Measurements from ENCODE around the gene MALT1. TPM values are rescaled to one million over a fixed set of nuclear protein-coding genes. Genes with fewer than 3 reads are reported as not detected.

The MALT1 gene
- polyA plus RNA-seq, 1 experiment, result 11.4 TPM

DNA sequence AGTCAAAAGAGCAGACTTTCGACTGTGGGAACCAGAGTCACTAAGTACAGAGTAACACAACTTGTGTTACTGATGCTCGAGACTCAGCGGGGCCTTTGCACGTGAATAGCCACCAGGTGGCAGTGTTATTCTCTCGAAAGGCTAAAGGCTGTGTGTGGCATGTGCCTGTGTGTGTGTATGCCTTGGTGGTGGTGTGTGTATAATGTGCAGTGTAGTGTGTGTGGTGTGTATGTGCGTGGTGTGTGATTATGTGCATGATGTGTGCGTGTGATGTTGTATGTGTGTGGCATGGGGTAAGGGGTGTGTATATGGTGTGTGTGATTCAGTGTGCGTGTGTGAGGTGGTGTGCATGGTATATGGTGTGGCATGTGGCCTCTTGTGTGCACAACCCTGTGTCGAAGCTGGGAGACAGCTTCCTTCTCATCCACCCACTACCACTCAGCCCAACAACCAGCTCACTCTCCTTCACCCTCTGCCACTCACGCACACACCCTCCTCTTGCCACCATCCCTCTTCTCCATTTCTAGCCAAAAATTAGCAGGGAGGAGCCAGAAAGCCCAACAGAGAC, 110.4 kb downstream of the MALT1 start:
- Histone ChIP-seq H3K27me3 (ENCODE audit: control insufficient read depth, insufficient read depth, low read length) (no peaks in the 10 kb centered on the region), H3K4me3 (ENCODE audit: low read depth, low read length) (no peak overlapping the region), H3K36me3 (ENCODE audit: control insufficient read depth, insufficient read depth, low read length) (no peaks in the 10 kb centered on the region; the same call in 1 of the 2 replicates)
- POLR2A ChIA-PET, result no interaction called here
- CTCF ChIA-PET, result interaction anchor here (0.6 to 25.6 kb wide), 14 partner anchors 9 to 296 kb away, joined by 3 to 703 read pairs (median 4); no protein-coding TSS in a partner anchor
- DNase-seq (ENCODE audit: low read depth), result no peak
- TF ChIP-seq, protein P1, sequence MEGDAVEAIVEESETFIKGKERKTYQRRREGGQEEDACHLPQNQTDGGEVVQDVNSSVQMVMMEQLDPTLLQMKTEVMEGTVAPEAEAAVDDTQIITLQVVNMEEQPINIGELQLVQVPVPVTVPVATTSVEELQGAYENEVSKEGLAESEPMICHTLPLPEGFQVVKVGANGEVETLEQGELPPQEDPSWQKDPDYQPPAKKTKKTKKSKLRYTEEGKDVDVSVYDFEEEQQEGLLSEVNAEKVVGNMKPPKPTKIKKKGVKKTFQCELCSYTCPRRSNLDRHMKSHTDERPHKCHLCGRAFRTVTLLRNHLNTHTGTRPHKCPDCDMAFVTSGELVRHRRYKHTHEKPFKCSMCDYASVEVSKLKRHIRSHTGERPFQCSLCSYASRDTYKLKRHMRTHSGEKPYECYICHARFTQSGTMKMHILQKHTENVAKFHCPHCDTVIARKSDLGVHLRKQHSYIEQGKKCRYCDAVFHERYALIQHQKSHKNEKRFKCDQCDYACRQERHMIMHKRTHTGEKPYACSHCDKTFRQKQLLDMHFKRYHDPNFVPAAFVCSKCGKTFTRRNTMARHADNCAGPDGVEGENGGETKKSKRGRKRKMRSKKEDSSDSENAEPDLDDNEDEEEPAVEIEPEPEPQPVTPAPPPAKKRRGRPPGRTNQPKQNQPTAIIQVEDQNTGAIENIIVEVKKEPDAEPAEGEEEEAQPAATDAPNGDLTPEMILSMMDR (IDR thresholded peaks at IDR 0.05; ENCODE audit: insufficient read depth, low read depth, low read length), result peak; percentile 80

DNA sequence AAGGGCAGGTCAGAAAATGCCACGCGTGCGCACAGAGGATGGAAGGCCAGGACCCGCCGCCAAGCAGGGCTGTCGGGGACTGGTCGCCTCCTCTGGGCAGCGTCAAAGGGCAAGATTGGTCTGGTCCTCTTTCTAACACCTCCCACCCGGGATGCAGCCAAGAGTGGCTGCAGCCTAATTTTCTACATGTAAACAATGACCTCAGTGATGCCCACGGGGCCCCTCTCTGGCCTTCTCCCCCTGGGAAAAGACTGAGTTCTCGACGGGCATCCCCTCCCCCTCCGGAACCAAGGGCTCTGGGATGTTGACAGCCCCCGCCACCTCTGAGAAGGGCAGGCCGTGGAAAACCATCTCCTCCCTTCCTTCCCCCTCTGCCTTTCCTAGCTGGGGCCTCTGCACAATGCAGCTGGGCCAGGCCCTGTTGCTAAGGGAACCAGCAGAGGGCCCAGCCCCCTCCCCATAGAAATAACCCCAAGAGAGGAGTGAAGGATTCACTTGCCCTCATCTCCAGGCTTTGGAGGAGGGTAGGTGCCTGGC, 113.4 kb downstream of the MALT1 start:
- H3K4me3 ChIP-seq (ENCODE audit: low read depth, low read length), result no peak overlapping the region
- CTCF ChIA-PET, result interaction anchor here (0.8 to 25.6 kb wide), 8 partner anchors 14 to 280 kb away, joined by 3 to 703 read pairs (median 4); partner anchors contain the start of gene ZNF532
- POLR2A ChIA-PET, result no interaction called here
- H3K36me3 ChIP-seq (ENCODE audit: control insufficient read depth, insufficient read depth, low read length), result no peaks in the 10 kb centered on the region
- TF ChIP-seq, protein P1 (IDR thresholded peaks at IDR 0.05; ENCODE audit: insufficient read depth, low read depth, low read length), result no peak
- no peaks in the 10 kb centered on the region for H3K27me3 ChIP-seq (ENCODE audit: control insufficient read depth, insufficient read depth, low read length)
- no peak for DNase-seq (ENCODE audit: low read depth)

DNA sequence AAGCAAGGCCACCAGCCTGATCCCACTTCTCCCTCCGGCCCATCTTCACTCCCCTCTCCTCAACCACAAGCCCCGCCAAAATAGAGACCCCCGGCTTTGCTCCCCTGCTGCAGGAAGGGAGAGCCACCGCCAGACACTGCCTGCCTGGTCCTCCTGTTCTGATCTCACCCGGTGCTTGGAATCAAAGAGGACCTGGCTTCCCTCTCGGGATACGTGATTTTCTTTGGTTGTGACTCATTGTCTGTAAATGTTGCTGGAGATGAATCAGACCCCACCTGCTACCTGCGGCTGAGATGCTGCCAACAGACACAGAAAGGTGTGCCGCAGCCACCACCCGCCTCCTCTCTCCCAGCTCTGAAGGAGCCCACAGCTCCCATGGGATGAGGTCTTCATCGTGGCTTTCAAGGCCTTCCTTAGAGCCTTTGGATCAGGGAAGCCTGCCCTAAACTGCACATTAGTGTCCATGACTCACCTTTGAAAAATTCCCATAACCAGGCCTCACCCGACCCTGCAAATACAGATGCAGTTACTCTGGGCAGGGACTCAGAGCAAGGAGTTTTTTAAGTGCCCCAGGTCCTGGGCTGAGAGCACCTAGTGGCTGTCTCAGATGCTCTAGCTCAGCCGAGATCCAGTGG, 114.0 kb downstream of the MALT1 start:
- ChIA-PET POLR2A (interaction anchor here (0.5 kb wide), 1 partner anchor 99 kb away, joined by 3 read pairs; no protein-coding TSS in a partner anchor), CTCF (interaction anchor here (0.8 to 25.6 kb wide), 9 partner anchors 8 to 280 kb away, joined by 3 to 703 read pairs (median 3); partner anchors contain the start of gene ZNF532)
- H3K36me3 ChIP-seq (ENCODE audit: control insufficient read depth, insufficient read depth, low read length), result no peaks in the 10 kb centered on the region
- no peak overlapping the region for H3K4me3 ChIP-seq (ENCODE audit: low read depth, low read length)
- no peaks in the 10 kb centered on the region for H3K27me3 ChIP-seq (ENCODE audit: control insufficient read depth, insufficient read depth, low read length)
- DNase-seq (ENCODE audit: low read depth), result peak; percentile 79
- TF ChIP-seq, protein P1 (IDR thresholded peaks at IDR 0.05; ENCODE audit: insufficient read depth, low read depth, low read length), result peak; percentile 35; the same call in 1 of the 2 replicates

DNA sequence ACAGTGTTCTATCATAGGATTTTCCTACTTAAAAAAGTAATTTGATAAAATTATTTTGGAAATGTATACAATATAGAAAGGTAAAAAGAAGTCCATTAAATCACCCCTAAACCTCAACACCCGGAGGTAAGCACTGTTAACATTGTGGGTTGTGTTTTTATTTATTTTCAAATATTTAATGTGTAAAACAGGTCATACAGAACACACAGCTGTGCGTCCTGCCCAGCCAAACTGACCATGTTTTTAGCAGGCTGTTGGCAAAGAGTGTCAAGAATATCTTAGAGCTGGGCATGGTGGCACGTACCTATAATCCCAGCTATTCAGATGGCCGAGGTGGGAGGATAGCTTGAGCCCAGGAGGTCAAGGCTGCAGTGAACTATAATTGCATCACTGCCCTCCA, 114.6 kb downstream of the MALT1 start:
- no peaks in the 10 kb centered on the region for H3K27me3 ChIP-seq (ENCODE audit: control insufficient read depth, insufficient read depth, low read length)
- DNase-seq (ENCODE audit: low read depth), result no peak
- ChIA-PET POLR2A (interaction anchor here (0.5 kb wide), 1 partner anchor 99 kb away, joined by 3 read pairs; no protein-coding TSS in a partner anchor), CTCF (interaction anchor here (1.0 to 25.6 kb wide), 8 partner anchors 9 to 279 kb away, joined by 3 to 703 read pairs (median 4); partner anchors contain the start of gene ZNF532)
- TF ChIP-seq, protein P1 (IDR thresholded peaks at IDR 0.05; ENCODE audit: insufficient read depth, low read depth, low read length), result no peak
- no peaks in the 10 kb centered on the region for H3K36me3 ChIP-seq (ENCODE audit: control insufficient read depth, insufficient read depth, low read length)
- no peak overlapping the region for H3K4me3 ChIP-seq (ENCODE audit: low read depth, low read length)

DNA sequence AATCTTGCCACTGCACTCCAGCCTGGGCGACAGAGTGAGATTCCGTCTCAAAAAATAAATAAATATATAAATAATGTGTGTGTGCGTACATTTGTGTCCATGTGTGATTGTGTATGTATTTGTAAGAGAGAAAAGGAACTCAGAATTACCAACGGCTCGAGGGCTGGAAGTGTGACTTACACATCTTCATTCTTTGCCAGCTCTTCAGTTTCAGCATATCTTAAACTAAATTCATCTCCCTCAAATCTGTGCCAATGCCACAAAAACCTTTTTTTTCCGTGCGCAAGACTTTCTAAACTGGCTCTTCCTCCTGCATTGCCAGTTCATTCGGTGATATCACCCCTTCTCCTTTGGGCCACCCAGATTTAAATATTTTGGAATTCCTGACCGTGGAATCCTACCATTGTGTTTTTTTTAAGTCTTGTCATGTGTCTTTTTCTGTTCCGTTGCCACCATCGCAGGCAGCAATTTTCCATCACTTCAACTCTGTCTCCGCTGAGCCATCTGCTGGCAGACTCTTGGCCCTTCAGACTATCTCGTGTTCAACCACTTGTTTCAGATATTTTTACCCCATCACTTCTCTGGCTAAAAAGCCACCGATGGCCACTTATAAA, 116.4 kb downstream of the MALT1 start:
- Histone ChIP-seq H3K4me3 (ENCODE audit: low read depth, low read length) (no peak overlapping the region), H3K27me3 (ENCODE audit: control insufficient read depth, insufficient read depth, low read length) (no peaks in the 10 kb centered on the region), H3K36me3 (ENCODE audit: control insufficient read depth, insufficient read depth, low read length) (no peaks in the 10 kb centered on the region)
- POLR2A ChIA-PET, result no interaction called here
- no peak for DNase-seq (ENCODE audit: low read depth)
- TF ChIP-seq, protein P1 (IDR thresholded peaks at IDR 0.05; ENCODE audit: insufficient read depth, low read depth, low read length), result no peak
- CTCF ChIA-PET, result interaction anchor here (25.6 kb wide), 1 partner anchor 277 kb away, joined by 703 read pairs; no protein-coding TSS in a partner anchor

All from BJ (cell line).